ENCODE results near the gene ASZ1. TPM values are rescaled to one million over a fixed set of nuclear protein-coding genes. Genes with fewer than 3 reads are reported as not detected.

The ASZ1 gene
- total RNA-seq, 1 experiment from 2014 or later: not detected

DNA sequence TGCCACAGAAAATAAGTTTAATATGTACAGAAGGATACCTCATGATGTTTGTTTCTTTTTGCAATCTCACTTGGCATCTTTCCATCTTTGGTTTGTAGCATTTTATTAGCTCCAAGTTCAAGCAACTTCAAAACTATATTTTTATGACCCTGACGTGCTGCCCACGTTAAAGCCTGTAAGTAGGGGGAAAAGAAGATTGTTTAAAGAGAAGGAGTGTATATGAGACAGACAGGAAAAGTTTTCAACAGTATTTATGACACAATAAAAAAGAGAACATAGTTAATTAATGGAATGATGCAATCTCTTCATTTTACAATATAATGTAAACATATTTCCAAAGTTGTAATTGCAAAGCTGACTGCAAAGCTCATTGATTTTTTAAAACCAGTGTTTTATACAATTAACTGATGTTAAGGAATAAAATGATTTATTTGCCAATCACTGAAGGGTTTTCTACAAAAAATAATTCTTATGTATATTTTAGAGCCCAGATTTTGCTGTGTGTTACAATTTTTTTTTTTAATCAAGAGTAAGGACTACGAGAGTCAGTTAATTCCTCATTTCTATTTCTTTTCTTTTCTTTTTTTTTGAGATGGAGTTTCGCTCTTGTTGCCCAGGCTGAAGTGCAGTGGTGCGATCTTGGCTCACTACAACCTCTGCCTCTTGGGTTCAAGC lies 42.5 kb downstream of the ASZ1 start:
- no peaks in the 10 kb centered on the region for H3K9me2 ChIP-seq (ENCODE audit: insufficient read depth)
- DNase-seq (ENCODE audit: low read depth, low spot score) (no peak), ATAC-seq (peak; percentile 30; the same call in 1 of the 2 replicates)
- intact Hi-C loops (cut with micrococcal nuclease): loop anchor here (1.0 to 5.0 kb wide), 3 partner anchors 73 to 455 kb away; no protein-coding TSS in a partner anchor
- ChIA-PET RAD21 (ENCODE audit: low non-redundant PET in 1 of 2, low total read pairs in 2 of 2, uncharacterized antibody in 2 of 2, unreplicated experiment in 2 of 2) (no interaction called here), CTCF (interaction anchor here (0.8 kb wide), 1 partner anchor 397 kb away, joined by 3 read pairs; no protein-coding TSS in a partner anchor), POLR2A (no interaction called here)
- H3K9me3 ChIP-seq (ENCODE audit: control insufficient read depth in 1 of 2, insufficient read depth in 1 of 2, low read depth in 1 of 2, low read length in 2 of 2): 0 out of 4 replicates have a peak, but pooled peaks cover 0 to 3% of the 10 kb centered on the region in 2 experiments
- no peak overlapping the region for H3K27ac ChIP-seq (ENCODE audit: low read depth, low read length)
- H3K4me3 ChIP-seq (replicated peaks in 1 of 2; ENCODE audit: low read depth in 1 of 2, low read length in 2 of 2): no peak overlapping the region
- no peaks in the 10 kb centered on the region for H3K79me2 ChIP-seq (ENCODE audit: insufficient read depth, low read length)
- no TSS peak for BruUV-seq (replicated peaks)
- peaks cover 4 to 12% of the 10 kb centered on the region in 2 experiments; a peak in 3 of 4 replicates for H3K4me1 ChIP-seq (ENCODE audit: control insufficient read depth in 1 of 2, insufficient read depth in 2 of 2, low read length in 2 of 2)
- H3K27me3 ChIP-seq (ENCODE audit: insufficient read depth, low read length): no peaks in the 10 kb centered on the region
- no peaks in the 10 kb centered on the region for H3K36me3 ChIP-seq (ENCODE audit: control insufficient read depth in 1 of 2, insufficient read depth in 2 of 2, low read length in 2 of 2)
- 0 out of 2 replicates have a peak overlapping the region, but pooled peaks have one; percentile 66 for H3K4me2 ChIP-seq (ENCODE audit: low read length)
- no peak overlapping the region for H3K9ac ChIP-seq (ENCODE audit: low read length)
- H2AFZ ChIP-seq (ENCODE audit: low read depth, low read length, poor library complexity, severe bottlenecking): peak overlapping the region; percentile 96
- TF ChIP-seq TCF7L2 (IDR thresholded peaks at IDR 0.05; ENCODE audit: borderline replicate concordance, extremely low read depth, insufficient read depth, insufficient read length) (no peak), ZNF274 (IDR thresholded peaks at IDR 0.05; ENCODE audit: low read depth, low read length) (no peak), SP1 (IDR thresholded peaks at IDR 0.05; ENCODE audit: low read depth) (no peak), CEBPB (IDR thresholded peaks at IDR 0.05; ENCODE audit: low read depth) (no peak), ELF1 (IDR thresholded peaks at IDR 0.05; ENCODE audit: borderline replicate concordance, low read depth) (no peak), POLR2AphosphoS5 (IDR thresholded peaks at IDR 0.05; ENCODE audit: low read depth, low read length) (no peak), JUND (IDR thresholded peaks at IDR 0.05) (no peak), EZH2phosphoT487 (IDR thresholded peaks at IDR 0.05; ENCODE audit: borderline replicate concordance) (no peak), RAD21 (IDR thresholded peaks at IDR 0.05; ENCODE audit: low read depth) (no peak), EZH2 (IDR thresholded peaks at IDR 0.05) (no peak), ZFX (IDR thresholded peaks at IDR 0.05) (no peak), EGR1 (IDR thresholded peaks at IDR 0.05; ENCODE audit: low read depth) (no peak)
- TF ChIP-seq, protein P1, sequence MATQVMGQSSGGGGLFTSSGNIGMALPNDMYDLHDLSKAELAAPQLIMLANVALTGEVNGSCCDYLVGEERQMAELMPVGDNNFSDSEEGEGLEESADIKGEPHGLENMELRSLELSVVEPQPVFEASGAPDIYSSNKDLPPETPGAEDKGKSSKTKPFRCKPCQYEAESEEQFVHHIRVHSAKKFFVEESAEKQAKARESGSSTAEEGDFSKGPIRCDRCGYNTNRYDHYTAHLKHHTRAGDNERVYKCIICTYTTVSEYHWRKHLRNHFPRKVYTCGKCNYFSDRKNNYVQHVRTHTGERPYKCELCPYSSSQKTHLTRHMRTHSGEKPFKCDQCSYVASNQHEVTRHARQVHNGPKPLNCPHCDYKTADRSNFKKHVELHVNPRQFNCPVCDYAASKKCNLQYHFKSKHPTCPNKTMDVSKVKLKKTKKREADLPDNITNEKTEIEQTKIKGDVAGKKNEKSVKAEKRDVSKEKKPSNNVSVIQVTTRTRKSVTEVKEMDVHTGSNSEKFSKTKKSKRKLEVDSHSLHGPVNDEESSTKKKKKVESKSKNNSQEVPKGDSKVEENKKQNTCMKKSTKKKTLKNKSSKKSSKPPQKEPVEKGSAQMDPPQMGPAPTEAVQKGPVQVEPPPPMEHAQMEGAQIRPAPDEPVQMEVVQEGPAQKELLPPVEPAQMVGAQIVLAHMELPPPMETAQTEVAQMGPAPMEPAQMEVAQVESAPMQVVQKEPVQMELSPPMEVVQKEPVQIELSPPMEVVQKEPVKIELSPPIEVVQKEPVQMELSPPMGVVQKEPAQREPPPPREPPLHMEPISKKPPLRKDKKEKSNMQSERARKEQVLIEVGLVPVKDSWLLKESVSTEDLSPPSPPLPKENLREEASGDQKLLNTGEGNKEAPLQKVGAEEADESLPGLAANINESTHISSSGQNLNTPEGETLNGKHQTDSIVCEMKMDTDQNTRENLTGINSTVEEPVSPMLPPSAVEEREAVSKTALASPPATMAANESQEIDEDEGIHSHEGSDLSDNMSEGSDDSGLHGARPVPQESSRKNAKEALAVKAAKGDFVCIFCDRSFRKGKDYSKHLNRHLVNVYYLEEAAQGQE (IDR thresholded peaks at IDR 0.05; ENCODE audit: low read depth): no peak
- TF ChIP-seq, protein P2, sequence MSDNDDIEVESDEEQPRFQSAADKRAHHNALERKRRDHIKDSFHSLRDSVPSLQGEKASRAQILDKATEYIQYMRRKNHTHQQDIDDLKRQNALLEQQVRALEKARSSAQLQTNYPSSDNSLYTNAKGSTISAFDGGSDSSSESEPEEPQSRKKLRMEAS (IDR thresholded peaks at IDR 0.05): no peak
- TF ChIP-seq, protein P3, sequence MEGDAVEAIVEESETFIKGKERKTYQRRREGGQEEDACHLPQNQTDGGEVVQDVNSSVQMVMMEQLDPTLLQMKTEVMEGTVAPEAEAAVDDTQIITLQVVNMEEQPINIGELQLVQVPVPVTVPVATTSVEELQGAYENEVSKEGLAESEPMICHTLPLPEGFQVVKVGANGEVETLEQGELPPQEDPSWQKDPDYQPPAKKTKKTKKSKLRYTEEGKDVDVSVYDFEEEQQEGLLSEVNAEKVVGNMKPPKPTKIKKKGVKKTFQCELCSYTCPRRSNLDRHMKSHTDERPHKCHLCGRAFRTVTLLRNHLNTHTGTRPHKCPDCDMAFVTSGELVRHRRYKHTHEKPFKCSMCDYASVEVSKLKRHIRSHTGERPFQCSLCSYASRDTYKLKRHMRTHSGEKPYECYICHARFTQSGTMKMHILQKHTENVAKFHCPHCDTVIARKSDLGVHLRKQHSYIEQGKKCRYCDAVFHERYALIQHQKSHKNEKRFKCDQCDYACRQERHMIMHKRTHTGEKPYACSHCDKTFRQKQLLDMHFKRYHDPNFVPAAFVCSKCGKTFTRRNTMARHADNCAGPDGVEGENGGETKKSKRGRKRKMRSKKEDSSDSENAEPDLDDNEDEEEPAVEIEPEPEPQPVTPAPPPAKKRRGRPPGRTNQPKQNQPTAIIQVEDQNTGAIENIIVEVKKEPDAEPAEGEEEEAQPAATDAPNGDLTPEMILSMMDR (IDR thresholded peaks at IDR 0.05 in 2 of 3, conservative IDR thresholded peaks at IDR 0.05 in 1 of 3; ENCODE audit: borderline replicate concordance in 1 of 3, insufficient read depth in 1 of 3, low read depth in 2 of 3, low read length in 2 of 3): no peak
- no peaks in the 10 kb centered on the region for H4K20me1 ChIP-seq (ENCODE audit: insufficient read depth)

Measured in HCT116 (cell line).